NB4 (cell line): ENCODE data around the gene NPFFR2.

Source experiments
- DNase-seq: peaks from one replicate; pipeline ENCODE4 v3.0.0; 2010; ENCODE audit warnings: low read depth
- H3K4me3 ChIP-seq: one replicate; pipeline ENCODE4 v1.5.1; 2011; ENCODE audit warnings: mild to moderate bottlenecking, low read depth, low read length, moderate library complexity
- CTCF ChIP-seq: IDR thresholded peaks from one replicate; pipeline ENCODE4 v1.5.1; 2012; ENCODE audit warnings: low read depth, low read length
- MYC ChIP-seq: IDR thresholded peaks from 2 replicates; pipeline ENCODE4 v1.6.1; 2011; ENCODE audit warnings: low read depth, low read length
- POLR2A ChIP-seq: IDR thresholded peaks from 2 replicates; pipeline ENCODE4 v1.6.1; 2011; ENCODE audit warnings: mild to moderate bottlenecking; ENCODE audit not compliant: insufficient read length; ENCODE audit errors: extremely low read depth
- TF ChIP-seq, protein P1 (sequence below): IDR thresholded peaks from 2 replicates; pipeline ENCODE4 v1.6.1; 2011; ENCODE audit warnings: low read depth, low read length

Gene NPFFR2

DNA sequence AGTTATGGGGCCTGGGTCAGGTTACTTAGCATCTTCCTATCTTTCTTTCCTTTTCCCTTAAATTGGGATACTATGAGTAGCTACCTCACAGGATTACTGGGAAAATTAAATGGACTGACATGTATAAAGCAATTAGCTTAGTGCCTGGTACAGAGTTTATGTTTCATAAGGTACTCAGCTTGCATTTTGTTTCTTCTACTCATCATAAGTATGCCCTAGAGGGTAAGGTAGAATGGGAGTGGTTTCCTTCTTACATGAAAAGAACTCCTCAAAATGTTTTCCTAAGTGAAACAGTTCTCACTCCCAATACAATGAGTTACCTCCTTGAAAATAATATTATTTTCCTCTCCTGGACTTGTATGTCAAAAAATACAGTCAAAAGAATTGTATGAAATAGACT lies 75.7 kb downstream of the NPFFR2 start:
- TF ChIP-seq, protein P1, sequence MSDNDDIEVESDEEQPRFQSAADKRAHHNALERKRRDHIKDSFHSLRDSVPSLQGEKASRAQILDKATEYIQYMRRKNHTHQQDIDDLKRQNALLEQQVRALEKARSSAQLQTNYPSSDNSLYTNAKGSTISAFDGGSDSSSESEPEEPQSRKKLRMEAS, result no peak
- TF ChIP-seq POLR2A (no peak), CTCF (no peak), MYC (no peak)
- H3K4me3 ChIP-seq, result no peak overlapping the region
- DNase-seq, result no peak

GRCh38 chr4:72109364-72109763 lies 77.6 kb downstream of the NPFFR2 start:
- no peak for DNase-seq
- H3K4me3 ChIP-seq, result no peak overlapping the region
- no peak for TF ChIP-seq POLR2A
- no peak for TF ChIP-seq MYC
- TF ChIP-seq, protein P1, result no peak
- no peak for TF ChIP-seq CTCF

GRCh38 chr4:72109959-72110497 lies 78.2 kb downstream of the NPFFR2 start:
- H3K4me3 ChIP-seq, result no peak overlapping the region
- no peak for TF ChIP-seq MYC
- no peak for TF ChIP-seq POLR2A
- TF ChIP-seq, protein P1, result no peak
- no peak for TF ChIP-seq CTCF
- DNase-seq, result no peak

- DNase-seq, result no peak
- H3K4me3 ChIP-seq, result no peak overlapping the region
- TF ChIP-seq POLR2A (no peak), MYC (no peak), CTCF (no peak)
- TF ChIP-seq, protein P1, result no peak
Measured at GRCh38 chr4:72110886-72111285, 79.1 kb downstream of the NPFFR2 start.

GRCh38 chr4:72111863-72112262 lies 80.1 kb downstream of the NPFFR2 start:
- no peak for TF ChIP-seq POLR2A
- no peak for TF ChIP-seq MYC
- no peak for TF ChIP-seq CTCF
- TF ChIP-seq, protein P1, result no peak
- no peak for DNase-seq
- no peak overlapping the region for H3K4me3 ChIP-seq
